GM18508 (cell line): ENCODE measurements around the gene ZFP36.

Source experiments
- ATAC-seq: cut with Tn5 transposase; IDR thresholded peaks from one replicate; pipeline ENCODE4 v1.9.1; 2021; ENCODE audit warnings: moderate number of reproducible peaks; ENCODE audit not compliant: insufficient read depth, unreplicated experiment

The ZFP36 gene

DNA sequence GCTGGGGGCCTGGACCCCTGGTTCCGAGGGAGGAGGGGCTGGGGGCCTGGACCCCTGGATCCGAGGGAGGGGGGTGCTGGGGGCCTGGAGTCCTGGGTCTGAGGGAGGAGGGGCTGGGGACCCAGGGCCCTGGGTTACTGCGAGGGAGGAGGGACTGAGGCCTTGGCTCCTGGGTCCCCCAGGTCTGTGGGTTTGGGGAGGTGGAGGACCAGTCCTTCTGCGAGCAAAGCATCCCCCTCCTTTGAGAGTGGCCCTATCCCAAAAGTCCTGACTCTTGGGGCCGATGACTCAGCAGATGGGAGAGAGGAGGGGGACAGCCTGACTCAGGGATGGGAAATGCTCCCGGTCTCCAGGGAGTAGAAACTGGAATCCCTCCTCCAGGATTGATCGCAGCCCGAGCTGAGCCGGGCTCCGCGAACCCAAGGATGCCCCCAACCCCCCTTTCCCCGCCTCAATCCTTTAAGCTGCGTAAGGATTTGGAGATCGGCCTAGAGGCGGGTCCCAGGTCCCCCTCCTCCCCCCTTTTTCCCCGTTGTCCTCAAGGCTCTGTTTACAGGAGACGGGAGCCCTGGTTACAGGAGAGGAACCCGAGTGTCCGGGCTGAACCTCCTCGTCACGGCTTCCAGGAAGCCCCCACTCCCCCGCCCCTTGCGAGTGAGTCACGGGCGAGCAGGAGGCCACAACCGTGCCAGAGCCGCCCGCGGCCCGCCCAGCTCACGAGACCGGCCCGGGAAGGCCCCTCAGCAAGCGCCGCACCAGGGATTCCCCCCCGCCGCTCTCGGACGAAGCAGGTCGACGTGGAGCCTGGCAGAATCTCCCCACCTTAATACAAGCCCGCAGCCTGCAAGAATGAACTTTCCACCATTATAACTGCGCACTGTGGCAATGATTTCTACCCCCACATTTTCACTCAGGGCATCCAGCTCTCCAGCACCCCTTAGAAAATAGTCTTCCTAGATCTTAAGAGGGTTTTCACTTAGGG is 3.0 kb upstream of the ZFP36 start:
- no peak for ATAC-seq

DNA sequence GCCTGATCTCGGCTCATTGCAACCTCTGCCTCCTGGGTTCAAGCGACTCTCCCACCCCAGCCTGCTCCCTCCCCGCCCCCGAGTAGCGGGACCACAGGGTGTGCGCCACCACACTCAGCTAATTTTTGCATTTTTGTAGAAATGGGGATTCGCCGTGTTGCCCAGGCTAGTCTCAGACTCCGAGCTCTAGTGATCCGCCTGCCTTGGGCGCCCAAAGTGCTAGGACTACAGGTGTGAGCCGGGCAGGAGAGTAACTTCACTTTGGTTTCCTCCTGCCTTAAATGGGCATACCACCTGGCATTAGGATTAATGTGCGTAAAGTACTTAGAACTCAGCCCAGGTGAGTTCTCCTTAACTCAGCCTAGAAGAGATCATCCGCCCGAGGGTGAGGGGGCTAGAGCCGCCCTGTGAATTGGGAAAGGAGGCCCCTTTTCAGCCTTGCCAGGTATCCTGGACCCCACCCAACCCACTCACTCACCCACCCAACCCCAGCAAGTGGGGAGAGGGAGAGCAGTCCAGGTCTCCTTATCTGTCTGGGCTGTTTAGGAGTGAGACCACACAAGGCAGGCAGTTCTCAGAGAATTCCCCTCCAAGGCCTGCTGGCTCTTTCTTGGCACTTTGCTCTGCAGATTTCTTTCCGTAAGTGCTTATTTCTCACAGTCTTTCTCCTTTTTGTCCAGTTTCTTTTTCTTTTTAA is 1.2 kb upstream of the ZFP36 start:
- no peak for ATAC-seq

DNA sequence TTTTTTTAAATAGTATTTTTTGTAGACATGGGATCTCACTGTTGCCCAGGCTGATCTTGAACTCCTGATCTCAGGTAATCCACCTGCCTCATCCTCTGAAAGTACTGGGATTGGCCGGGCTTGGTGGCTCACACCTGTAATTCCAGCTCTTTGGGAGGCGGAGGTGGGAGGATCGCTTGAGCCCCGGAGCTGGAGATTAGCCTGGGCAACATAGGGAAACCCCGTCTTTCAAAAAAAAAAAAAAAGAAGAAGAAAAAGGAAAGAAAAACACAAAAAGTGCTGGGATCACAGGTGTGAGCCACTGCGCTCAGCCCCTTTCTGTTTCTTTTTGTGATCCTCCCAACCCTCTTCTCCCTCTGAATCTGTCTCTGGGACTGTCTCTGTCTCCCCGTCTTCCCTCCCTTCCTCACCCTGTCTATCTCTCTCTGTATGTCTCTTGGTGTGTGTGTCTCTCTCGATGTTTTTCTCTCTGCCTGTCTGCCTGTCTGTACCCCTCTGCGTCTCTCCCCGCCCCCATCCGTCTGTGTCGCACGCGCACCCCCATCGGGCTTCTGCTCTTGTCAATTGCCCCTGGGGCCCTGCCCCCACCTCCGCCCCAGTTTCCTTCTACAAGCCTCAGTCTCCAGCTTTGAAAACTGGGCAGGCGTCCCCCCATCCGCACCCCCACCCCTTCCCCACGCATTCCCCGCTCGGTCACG is 540 bp upstream of the ZFP36 start:
- no peak for ATAC-seq

DNA sequence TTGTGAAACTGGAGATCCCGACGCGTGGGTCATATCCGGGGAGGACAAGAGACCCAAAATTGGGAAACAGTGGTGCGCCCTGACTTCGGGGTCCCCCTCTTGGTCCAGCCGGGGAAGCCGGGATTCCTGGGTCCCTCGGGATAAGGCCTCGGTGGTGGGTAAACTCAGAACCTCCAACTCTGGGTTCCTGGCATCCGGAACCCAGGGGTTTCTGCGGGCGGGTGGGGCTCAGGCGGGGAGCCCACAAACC is 688 bp downstream of the ZFP36 start:
- ATAC-seq = no peak

DNA sequence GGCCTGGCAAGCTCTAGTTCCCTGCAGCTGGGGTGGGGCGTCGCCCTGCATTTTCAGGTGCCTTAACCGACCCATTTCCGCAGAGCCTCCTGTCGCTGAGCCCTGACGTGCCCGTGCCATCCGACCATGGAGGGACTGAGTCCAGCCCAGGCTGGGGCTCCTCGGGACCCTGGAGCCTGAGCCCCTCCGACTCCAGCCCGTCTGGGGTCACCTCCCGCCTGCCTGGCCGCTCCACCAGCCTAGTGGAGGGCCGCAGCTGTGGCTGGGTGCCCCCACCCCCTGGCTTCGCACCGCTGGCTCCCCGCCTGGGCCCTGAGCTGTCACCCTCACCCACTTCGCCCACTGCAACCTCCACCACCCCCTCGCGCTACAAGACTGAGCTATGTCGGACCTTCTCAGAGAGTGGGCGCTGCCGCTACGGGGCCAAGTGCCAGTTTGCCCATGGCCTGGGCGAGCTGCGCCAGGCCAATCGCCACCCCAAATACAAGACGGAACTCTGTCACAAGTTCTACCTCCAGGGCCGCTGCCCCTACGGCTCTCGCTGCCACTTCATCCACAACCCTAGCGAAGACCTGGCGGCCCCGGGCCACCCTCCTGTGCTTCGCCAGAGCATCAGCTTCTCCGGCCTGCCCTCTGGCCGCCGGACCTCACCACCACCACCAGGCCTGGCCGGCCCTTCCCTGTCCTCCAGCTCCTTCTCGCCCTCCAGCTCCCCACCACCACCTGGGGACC is 1.2 kb downstream of the ZFP36 start:
- ATAC-seq = no peak

DNA sequence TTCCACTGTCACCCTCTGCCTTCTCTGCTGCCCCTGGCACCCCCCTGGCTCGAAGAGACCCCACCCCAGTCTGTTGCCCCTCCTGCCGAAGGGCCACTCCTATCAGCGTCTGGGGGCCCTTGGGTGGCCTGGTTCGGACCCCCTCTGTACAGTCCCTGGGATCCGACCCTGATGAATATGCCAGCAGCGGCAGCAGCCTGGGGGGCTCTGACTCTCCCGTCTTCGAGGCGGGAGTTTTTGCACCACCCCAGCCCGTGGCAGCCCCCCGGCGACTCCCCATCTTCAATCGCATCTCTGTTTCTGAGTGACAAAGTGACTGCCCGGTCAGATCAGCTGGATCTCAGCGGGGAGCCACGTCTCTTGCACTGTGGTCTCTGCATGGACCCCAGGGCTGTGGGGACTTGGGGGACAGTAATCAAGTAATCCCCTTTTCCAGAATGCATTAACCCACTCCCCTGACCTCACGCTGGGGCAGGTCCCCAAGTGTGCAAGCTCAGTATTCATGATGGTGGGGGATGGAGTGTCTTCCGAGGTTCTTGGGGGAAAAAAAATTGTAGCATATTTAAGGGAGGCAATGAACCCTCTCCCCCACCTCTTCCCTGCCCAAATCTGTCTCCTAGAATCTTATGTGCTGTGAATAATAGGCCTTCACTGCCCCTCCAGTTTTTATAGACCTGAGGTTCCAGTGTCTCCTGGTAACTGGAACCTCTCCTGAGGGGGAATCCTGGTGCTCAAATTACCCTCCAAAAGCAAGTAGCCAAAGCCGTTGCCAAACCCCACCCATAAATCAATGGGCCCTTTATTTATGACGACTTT is 2.0 kb downstream of the ZFP36 start:
- ATAC-seq = no peak

DNA sequence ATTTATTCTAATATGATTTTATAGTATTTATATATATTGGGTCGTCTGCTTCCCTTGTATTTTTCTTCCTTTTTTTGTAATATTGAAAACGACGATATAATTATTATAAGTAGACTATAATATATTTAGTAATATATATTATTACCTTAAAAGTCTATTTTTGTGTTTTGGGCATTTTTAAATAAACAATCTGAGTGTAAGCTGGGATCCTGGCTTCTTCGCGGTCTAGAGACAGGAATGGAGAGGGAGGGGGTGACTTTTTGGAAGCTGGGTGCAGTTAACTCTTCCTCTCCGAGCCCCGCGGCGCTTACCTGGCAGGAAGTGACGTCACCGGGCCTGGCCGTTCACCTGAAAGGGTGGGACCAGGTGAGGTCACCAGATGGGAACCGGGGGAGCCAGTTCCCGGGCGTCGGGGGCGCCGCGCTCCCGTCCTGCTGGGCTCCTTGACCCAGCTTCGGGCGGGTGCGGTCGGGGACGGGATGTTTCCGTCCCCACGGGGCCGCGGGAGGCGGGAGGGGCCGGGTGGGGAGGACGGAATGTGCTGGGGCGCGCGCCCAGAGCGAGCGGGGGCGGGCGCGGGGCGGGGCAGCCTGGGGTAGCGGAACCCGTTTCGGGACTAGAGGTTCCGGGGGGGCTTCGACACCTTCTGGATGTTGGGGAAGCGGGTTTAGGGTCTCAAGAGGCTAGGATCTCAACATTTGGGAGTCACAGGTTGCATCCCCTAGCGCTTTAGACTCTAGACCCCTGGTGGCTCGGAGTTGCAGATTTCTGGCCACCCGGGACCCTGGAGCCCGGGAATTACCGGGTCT is 2.8 kb downstream of the ZFP36 start:
- ATAC-seq = no peak

DNA sequence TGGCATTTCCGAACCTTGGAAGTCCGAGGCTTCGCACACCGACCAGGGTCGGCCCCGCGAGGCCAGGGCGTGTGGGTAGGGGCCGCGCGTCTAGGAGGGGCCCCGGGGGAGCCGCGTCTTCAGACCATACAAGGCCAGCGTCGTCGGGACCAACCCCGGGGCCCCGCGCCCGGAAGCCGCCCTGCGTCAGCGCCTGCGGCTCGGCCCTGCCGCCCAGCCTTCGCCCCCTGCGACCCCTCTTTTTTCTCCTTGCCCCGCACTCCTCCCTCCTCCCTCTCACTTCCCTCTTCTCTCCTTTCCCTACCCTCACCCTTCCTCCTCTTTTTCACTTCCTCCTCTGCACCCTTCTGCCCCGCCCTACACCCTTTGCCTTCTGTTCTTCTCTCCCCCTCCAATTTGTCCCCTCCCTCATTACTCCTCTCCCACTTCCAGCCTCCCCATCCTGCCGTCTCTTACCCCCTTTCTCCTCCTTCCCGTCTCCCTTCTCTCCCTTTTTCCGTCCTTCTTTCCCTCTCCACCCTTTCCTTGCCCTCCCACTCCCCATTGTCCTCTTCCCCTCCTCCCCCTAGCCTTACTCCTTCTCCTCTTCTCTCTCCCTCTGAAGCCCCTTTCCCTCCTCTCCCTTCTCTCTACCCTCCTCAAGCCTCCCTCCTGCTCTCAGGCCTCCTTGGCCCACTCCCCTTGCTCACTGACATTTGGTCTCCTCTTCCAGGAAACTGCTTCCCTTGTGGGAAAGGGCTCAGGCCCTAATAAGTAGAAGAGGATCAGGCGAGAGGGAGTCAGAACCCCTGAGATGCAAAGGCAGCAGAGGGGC is 3.6 kb downstream of the ZFP36 start:
- no peak for ATAC-seq

DNA sequence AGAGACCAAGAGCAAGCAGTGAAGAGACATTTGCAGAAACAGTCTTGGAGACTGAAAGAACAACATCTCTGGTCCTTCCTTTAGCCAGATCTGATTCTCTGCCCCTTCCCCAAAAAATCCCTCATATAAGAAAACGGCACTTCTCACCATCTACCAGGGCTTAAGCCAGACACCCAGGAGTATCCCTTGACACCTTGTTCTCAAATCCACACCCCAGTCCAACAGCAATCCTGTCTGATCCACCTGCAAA is 4.1 kb downstream of the ZFP36 start:
- no peak for ATAC-seq

DNA sequence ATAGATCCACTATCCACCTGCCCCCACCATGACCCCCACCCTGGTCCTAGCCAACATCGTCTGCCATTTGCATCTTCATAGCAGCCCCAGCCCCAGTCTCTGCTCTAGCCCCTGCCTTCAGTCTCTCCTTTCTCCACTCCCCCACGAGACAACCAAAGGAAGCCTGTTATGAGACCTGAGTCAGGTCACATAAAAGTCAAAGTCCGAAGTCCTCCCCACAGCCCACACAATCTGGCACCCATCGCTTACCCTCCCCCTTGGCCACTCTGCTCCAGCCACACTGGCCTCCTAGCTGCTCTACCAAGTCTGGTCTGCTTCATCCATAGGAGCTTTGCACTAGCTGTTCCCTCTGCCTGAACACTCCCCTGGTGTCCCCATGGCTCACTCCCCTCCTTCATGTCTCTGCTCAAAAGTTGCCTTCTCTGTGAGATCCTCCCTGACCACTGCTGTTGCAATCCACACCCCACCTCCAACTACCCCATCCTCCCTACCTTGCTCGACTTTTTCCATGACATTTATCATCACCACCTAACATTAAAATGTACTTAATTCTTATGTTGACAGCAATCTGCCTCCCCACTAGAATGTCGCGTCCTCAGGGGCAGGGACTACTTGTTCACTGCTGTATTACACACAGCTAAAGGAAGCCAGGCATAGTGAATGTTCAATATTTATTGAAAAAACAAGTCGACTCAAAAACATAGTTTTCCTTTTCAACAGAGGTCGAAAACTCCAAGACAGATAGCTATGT is 4.6 kb downstream of the ZFP36 start:
- ATAC-seq = no peak

DNA sequence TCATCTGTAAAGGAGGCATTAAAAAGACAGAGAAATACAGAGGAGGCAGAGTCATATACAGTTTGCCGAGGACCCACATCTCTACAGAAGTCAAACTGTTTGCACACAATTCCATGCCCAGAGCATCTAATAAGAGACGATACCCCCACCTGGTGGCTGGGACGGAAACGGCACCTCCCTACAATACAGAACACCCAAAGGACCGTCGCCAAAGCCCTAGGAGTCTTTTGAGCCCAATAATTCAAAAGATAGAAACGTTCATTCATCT is 5.1 kb downstream of the ZFP36 start:
- ATAC-seq = peak; percentile 16

DNA sequence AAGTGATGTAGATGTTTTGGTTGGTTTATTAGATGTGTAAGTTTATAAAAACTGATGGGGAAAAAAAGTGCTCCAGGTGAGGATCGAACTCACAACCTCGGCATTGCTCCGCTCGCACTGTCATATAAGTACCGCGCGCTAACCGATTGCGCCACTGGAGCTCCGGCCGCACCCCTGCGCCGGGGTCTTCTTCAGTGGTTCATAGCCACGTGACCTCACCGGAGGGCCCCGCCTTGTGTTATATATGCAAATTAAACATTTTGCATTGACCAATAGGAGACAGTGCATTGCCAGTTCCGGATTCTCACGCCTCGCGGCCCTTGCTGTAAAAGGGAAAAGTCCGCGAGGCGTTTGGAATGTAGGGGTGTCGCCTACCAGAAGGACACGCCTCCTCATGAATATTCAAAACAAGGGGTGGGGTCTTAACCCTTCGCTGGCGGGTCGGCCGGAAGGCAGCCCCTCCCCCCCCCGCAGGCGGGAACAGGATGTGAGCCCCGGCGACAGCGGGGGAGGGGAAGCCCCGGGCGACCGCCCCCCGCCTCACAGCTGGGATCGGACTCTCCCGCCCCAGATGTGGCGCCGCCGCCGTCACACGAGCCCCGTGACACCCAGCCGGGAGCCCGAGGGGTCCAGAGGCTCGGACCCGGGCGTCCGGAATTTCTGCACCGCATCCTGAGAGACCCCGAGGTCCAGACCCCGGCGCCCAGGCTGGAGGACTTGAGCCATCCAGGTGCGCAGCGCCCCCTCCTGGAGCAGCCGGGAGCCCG is 5.6 kb downstream of the ZFP36 start, which contains the start of gene PLEKHG2:
Gene PLEKHG2, plus strand, starts transcription at position 570 of the 767 bp plus-strand sequence. CDS start 1,418 bp downstream, outside the sequence.
- ATAC-seq = peak; percentile 45

DNA sequence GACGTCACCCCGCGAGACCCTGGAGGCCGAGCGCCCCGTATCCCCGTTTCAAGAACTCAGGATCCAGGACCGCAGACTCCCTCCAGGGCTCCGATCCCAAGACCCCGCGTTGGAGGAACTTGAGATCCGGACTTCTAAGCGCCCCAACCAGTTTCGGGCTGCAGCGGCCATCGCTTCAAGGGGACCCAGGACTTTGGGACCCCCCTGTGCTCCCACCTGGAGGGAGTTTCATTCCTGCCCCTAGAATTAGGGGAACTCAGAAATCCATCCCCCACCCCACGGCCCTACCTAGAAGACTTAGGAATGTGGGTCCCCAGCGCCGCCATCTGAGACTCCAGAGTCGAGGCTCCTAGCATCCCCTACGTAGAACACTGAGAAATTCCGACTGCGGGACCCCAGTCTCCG is 6.2 kb downstream of the ZFP36 start:
- ATAC-seq = no peak

DNA sequence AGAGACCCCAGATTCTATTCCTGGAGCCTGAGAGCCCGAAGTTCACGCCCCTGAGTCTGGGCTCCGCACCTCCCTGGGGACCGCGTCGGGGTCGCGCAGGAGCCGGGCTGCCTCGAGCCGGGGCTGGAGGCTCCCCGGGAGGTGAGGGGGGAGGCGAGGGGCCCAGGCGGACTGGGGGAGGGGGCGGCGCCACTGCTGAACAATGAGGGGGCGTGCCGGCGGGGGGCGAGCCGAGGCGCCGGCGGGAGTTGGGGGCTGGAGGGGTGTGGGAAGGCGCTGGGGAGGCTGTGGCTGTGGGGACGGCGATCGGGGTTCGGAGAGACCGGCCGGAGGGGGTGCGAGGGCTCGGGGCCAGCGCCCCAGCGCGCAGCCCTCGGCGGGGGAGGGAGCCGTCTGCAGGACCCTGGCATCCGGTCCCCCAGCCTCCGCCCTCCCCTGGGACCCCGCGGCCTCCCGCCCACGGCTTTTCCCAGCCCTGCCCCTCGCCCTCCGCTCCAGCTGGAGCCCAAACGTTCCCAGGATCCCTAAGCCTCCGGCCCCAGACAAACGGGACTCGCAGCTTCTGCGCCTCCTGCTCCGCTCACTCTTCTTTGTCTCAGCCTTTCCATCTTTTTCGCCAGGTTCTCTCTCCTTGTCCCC is 6.7 kb downstream of the ZFP36 start:
- ATAC-seq = no peak

DNA sequence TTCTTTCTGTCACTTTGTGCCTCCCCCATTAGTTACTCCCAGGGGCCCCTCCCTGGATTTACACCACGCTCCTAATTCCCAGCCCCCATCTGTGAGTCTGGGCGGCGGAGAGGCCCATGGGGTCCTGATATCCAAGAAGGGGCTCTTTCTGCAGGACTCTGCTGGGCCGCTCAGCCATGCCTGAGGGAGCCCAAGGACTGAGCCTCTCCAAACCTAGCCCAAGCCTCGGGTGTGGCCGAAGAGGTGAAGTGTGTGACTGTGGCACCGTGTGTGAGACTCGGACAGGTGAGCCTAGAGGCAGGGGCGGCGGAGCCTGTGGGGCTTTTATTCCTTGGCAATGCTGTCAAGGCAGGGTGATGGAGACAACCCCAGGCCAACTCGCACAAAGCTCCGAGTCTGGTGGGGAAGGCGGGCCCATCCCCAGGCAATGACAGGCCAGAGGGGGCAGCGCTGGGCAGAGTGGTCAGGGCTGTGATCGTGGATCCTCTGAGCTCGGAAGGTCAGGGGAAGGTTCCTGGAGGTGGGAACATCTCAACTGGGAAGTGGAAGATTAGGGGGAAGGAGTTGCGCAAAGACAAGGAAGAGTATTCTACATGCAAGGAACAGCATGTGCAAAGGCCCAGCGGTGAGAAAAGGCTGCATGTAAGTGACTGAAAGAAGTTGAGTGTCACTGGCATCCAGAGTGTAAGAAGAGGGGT is 7.4 kb downstream of the ZFP36 start:
- ATAC-seq = no peak
